Stimulated activated CD8-positive, alpha-beta memory T cell treated with anti-CD3 and anti-CD28 coated beads, Interleukin-7, amount 100 ng/mL, for 24 hours (primary cell): ENCODE results near the gene SGSH.
A peak's percentile ranks its signal among the peaks of the same experiment; 100 is the strongest.

Experiments
- DNase-seq: peaks from one replicate; pipeline ENCODE4 v3.0.0-alpha.2; 2020; ENCODE audit warnings: low read depth

The SGSH gene

GRCh38 chr17:80225230-80225629 lies 5.1 kb upstream of the SGSH start:
- DNase-seq: no peak

- no peak for DNase-seq
These were observed 4.5 kb upstream of the SGSH start for GRCh38 chr17:80224683-80225082.

- DNase-seq: no peak
These were observed 3.8 kb upstream of the SGSH start for GRCh38 chr17:80223838-80224497.

GRCh38 chr17:80223142-80223815 lies 3.1 kb upstream of the SGSH start:
- DNase-seq: no peak

- no peak for DNase-seq
These were observed 2.4 kb upstream of the SGSH start for GRCh38 chr17:80222376-80223141.

- no peak for DNase-seq
These were observed 1.4 kb upstream of the SGSH start for GRCh38 chr17:80221351-80222105.

GRCh38 chr17:80220736-80221215 lies 643 bp upstream of the SGSH start:
- DNase-seq: no peak

- DNase-seq: no peak
These were observed 425 bp downstream of the SGSH start for GRCh38 chr17:80219763-80220053.

GRCh38 chr17:80219013-80219762 lies 945 bp downstream of the SGSH start:
- DNase-seq: peak; percentile 87

GRCh38 chr17:80218391-80218790 lies 1.7 kb downstream of the SGSH start:
- no peak for DNase-seq

- no peak for DNase-seq
These were observed 2.3 kb downstream of the SGSH start for GRCh38 chr17:80217703-80218362.

- DNase-seq: no peak
These were observed 3.4 kb downstream of the SGSH start for GRCh38 chr17:80216473-80217456.

- DNase-seq: no peak
These were observed 5.3 kb downstream of the SGSH start for GRCh38 chr17:80214878-80215210.

- no peak for DNase-seq
These were observed 5.9 kb downstream of the SGSH start for GRCh38 chr17:80214012-80214877.

GRCh38 chr17:80213643-80213975 lies 6.5 kb downstream of the SGSH start:
- no peak for DNase-seq

GRCh38 chr17:80212962-80213642 lies 7.0 kb downstream of the SGSH start:
- DNase-seq: no peak

- DNase-seq: no peak
These were observed 7.6 kb downstream of the SGSH start for GRCh38 chr17:80212511-80212910.

- DNase-seq: no peak
These were observed 8.0 kb downstream of the SGSH start for GRCh38 chr17:80212109-80212508.
